Measurements from ENCODE around the gene CD55.

Gene CD55

GRCh38 chr1:207282058-207282457 lies 39.4 kb upstream of the CD55 start:
- TF ChIP-seq CTCF (conservative IDR thresholded peaks at IDR 0.05; ENCODE audit: low read depth, low read length): no peak

GRCh38 chr1:207282496-207283380 lies 38.7 kb upstream of the CD55 start:
- no peak for TF ChIP-seq CTCF (conservative IDR thresholded peaks at IDR 0.05; ENCODE audit: low read depth, low read length)
- H3K4me3 ChIP-seq (ENCODE audit: low read length): no peak overlapping the region
- DNase-seq (ENCODE audit: low read depth): no peak

More at GRCh38 chr1:207282058-207282457, 39.4 kb upstream of the CD55 start:
- H3K4me3 ChIP-seq (ENCODE audit: low read length): no peak overlapping the region
- peak; percentile 34 for DNase-seq (ENCODE audit: low read depth)

- TF ChIP-seq CTCF (conservative IDR thresholded peaks at IDR 0.05; ENCODE audit: low read depth, low read length): no peak
- no peak for DNase-seq (ENCODE audit: low read depth)
- H3K4me3 ChIP-seq (ENCODE audit: low read length): no peak overlapping the region
These were observed 38.1 kb upstream of the CD55 start for GRCh38 chr1:207283421-207283820.

- DNase-seq (ENCODE audit: low read depth): no peak
- H3K4me3 ChIP-seq (ENCODE audit: low read length): no peak overlapping the region
These were observed 37.1 kb upstream of the CD55 start for GRCh38 chr1:207284209-207284897.

GRCh38 chr1:207286786-207287468 lies 34.6 kb upstream of the CD55 start:
- no peak for DNase-seq (ENCODE audit: low read depth)
- no peak for TF ChIP-seq CTCF (conservative IDR thresholded peaks at IDR 0.05; ENCODE audit: low read depth, low read length)
- no peak overlapping the region for H3K4me3 ChIP-seq (ENCODE audit: low read length)

More at GRCh38 chr1:207284209-207284897, 37.1 kb upstream of the CD55 start:
- TF ChIP-seq CTCF (conservative IDR thresholded peaks at IDR 0.05; ENCODE audit: low read depth, low read length): no peak

GRCh38 chr1:207288315-207288714 lies 33.2 kb upstream of the CD55 start:
- TF ChIP-seq CTCF (conservative IDR thresholded peaks at IDR 0.05; ENCODE audit: low read depth, low read length): no peak
- no peak for DNase-seq (ENCODE audit: low read depth)
- H3K4me3 ChIP-seq (ENCODE audit: low read length): no peak overlapping the region
